Duodenal mucosa (tissue), 2 donors: ENCODE measurements around the gene HIPK2.

Experiments
- H3K27ac ChIP-seq: one replicate; pipeline ENCODE4 v1.7.0; 2013; ENCODE audit warnings: low read depth, low read length
- H3K27me3 ChIP-seq, 2 donors: one replicate each; pipeline ENCODE4 v1.7.0; 2013; ENCODE audit warnings: low read length in 2 of 2, control low read depth in 1 of 2; ENCODE audit not compliant: insufficient read depth in 2 of 2, control insufficient read depth in 1 of 2
- H3K36me3 ChIP-seq, 2 donors: one replicate each; pipeline ENCODE4 v1.7.0; 2013; ENCODE audit warnings: low read length in 2 of 2, control low read depth in 1 of 2; ENCODE audit not compliant: insufficient read depth in 2 of 2, control insufficient read depth in 1 of 2
- H3K4me1 ChIP-seq, 2 donors: one replicate each; pipeline ENCODE4 v1.7.0; 2013; ENCODE audit warnings: low read length in 2 of 2, control low read depth in 1 of 2; ENCODE audit not compliant: insufficient read depth in 2 of 2, control insufficient read depth in 1 of 2
- H3K4me3 ChIP-seq, 2 donors: one replicate each; pipeline ENCODE4 v1.7.0; 2013; ENCODE audit warnings: low read length in 2 of 2, low read depth in 1 of 2
- H3K9ac ChIP-seq, 2 donors: one replicate each; pipeline ENCODE4 v1.7.0; 2013; ENCODE audit warnings: low read length in 2 of 2, low read depth in 1 of 2
- H3K9me3 ChIP-seq, 2 donors: one replicate each; pipeline ENCODE4 v1.7.0; 2013; ENCODE audit warnings: low read length in 2 of 2, control low read depth in 1 of 2; ENCODE audit not compliant: control insufficient read depth in 1 of 2

Gene HIPK2

DNA sequence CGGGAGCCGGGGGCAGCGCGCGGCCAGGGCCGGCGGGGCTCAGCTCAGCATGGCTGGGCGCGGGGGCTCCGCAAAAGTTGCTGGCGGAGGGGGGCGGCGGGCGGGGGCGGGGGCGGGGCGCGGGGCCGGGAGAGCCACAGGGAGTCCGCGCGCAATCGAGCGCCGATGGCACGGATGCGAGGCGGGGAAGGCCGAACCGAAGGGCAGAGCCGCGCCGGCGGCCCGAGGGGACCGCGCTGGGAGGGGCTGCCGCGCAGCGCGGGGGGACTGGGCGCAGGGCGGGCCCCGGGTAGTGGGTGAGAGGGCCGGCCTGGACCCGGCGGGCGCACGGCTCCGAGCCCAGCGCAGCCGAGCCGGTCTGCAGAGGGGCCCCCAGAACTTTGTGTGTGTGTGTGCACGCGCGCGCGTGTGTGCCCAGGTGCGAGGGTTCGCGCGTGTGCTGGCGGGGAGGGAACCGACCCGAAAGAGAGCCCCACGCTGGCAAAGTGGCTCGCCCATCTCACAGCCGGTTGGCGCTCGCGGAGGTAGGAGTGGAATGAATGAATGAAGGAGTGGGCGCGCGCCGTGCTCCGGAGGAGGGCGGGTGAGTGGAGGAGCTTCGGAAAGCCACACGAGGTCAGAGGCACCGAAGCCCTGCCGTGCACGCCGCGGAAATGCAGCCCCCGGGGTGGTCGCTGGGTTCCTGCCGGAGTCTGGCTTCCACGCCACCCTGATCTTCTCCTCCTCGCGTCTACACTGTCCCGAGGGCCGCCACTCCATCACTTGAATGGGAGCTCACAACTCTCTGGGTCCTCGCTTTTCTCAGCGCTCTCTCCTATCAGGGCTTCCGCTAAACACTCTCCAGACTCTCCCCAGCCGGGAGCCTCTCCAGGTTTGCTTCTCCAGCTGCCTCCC, at the start of gene HIPK2:
Gene HIPK2 (minus strand): TSS at position 51 of the 894 bp plus-strand sequence. CDS start 375 bp downstream, outside the sequence.
- Histone ChIP-seq H3K27ac (peak within 1 kb of the TSS; percentile 88), H3K27me3 (no peaks in the 10 kb centered on the region), H3K4me3 (peak within 1 kb of the TSS; percentile 91 to 92), H3K4me1 (peaks cover 24 to 36% of the 10 kb centered on the region in 2 donors), H3K9ac (peak within 1 kb of the TSS; percentile 89 to 91), H3K9me3 (no peaks in the 10 kb centered on the region), H3K36me3 (peaks cover 0 to 5% of the 10 kb centered on the region in 2 donors)

DNA sequence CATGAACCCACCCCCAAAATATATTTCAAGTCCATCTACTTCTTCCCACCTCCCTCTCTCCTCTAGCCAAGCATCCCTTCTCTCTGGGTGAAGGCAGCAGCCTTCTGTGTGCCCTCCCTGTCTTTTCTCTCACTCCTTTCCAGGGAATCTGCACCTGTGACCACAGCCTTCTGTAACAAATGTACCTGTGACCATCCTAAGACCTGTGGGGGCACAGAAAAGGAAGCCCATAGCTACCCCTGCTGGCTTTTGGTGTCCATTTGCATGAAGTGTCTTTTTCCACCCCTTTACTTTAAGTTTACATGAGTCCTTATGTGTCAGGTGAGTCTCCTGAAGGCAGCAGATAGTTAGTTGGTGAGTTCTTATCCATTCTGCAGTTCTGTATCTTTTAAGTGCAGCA, 49.2 kb upstream of the HIPK2 start:
- no peak overlapping the region for H3K27ac ChIP-seq
- no peak overlapping the region for H3K4me3 ChIP-seq
- H3K36me3 ChIP-seq, result no peaks in the 10 kb centered on the region
- H3K27me3 ChIP-seq, result peaks cover 0 to 3% of the 10 kb centered on the region in 2 donors
- peaks cover 18 to 22% of the 10 kb centered on the region in 2 donors for H3K4me1 ChIP-seq
- H3K9ac ChIP-seq, result no peak overlapping the region
- no peaks in the 10 kb centered on the region for H3K9me3 ChIP-seq

DNA sequence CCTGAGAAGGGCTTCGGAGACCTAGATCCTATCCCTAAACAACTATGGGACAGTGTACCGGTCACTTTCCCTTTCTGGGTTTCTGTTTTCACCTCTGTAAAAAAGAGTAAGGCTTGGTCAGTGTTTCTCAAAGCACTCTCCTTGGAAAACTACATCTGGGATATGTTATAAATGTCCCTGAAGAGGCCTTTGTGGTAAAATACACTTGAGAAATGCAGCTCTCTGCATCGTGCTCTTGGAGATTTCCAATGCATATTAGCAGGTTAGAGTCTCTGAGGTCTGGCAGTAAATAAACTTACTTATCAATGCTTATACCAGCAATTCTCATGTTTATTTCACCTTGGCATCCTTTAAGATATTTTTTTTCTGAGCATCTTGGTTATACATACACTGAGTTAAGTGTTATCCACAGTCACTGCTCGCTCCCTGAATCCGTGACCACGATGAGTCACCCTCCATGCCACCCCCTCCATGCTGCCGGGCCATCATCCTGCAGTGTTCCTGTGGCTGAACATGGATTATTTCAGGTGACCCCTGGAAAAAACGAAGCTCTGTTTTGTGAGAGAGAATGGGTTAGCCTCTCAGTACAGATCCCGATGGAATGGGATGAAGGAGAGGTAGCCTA, 48.0 kb upstream of the HIPK2 start:
- Histone ChIP-seq H3K27me3 (peaks cover 0 to 5% of the 10 kb centered on the region in 2 donors), H3K9ac (no peak overlapping the region), H3K4me1 (peaks cover 16 to 18% of the 10 kb centered on the region in 2 donors), H3K36me3 (no peaks in the 10 kb centered on the region), H3K27ac (no peak overlapping the region), H3K9me3 (no peaks in the 10 kb centered on the region), H3K4me3 (no peak overlapping the region)

DNA sequence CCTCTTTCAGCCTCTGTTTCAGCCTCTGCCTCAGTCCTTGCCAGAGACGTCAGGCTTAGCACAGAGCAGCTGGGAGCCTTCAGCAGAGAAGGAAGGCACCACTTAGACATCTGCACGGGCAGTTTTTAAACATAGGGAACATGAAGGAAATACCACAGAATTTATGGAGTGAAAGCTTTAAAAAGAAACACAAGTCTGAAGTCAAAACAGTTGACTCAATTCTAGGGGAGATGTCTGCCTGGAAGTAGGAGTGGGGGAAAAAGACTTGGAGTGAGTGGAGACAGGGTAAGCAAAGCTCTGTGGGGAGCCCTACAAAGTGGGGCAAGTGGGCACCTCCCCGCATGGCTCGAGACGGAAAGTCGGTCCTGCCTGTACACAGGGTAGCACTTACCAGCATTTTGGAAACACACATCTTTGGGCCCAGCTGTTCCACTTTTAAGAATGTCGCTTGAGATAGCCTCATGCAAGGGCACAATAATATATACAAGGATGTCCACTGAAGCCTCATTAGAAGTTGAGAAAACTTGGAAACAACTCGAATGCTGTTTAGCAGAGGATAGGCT, 46.2 kb upstream of the HIPK2 start:
- Histone ChIP-seq H3K27ac (no peak overlapping the region), H3K36me3 (no peaks in the 10 kb centered on the region), H3K27me3 (peaks cover 0 to 5% of the 10 kb centered on the region in 2 donors), H3K9ac (no peak overlapping the region), H3K4me1 (peaks cover 6% of the 10 kb centered on the region in 2 donors), H3K4me3 (no peak overlapping the region), H3K9me3 (no peaks in the 10 kb centered on the region)

DNA sequence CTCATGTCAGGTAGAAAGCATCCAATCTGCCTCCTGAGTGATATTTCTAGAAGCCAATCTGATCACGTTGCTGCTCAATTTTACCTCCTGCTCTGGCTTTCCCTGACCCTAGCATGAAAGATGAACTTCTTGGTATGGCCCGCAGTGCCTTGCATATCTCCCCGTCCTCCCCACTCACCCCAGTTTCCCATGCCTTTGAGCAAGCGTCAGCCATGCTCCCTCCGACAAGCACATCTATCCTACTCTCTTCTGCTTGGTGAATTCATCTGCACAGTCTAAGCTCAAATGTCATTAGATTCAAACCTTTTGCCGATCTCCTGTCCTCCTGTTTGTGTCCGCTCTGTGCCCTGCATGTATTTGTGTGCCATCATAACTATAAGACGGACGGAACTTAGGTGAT, 45.1 kb upstream of the HIPK2 start:
- H3K9me3 ChIP-seq, result no peaks in the 10 kb centered on the region
- H3K4me3 ChIP-seq, result no peak overlapping the region
- H3K27ac ChIP-seq, result no peak overlapping the region
- no peak overlapping the region for H3K9ac ChIP-seq
- peaks cover 0 to 5% of the 10 kb centered on the region in 2 donors for H3K27me3 ChIP-seq
- no peaks in the 10 kb centered on the region for H3K36me3 ChIP-seq
- H3K4me1 ChIP-seq, result peaks cover 7 to 10% of the 10 kb centered on the region in 2 donors

DNA sequence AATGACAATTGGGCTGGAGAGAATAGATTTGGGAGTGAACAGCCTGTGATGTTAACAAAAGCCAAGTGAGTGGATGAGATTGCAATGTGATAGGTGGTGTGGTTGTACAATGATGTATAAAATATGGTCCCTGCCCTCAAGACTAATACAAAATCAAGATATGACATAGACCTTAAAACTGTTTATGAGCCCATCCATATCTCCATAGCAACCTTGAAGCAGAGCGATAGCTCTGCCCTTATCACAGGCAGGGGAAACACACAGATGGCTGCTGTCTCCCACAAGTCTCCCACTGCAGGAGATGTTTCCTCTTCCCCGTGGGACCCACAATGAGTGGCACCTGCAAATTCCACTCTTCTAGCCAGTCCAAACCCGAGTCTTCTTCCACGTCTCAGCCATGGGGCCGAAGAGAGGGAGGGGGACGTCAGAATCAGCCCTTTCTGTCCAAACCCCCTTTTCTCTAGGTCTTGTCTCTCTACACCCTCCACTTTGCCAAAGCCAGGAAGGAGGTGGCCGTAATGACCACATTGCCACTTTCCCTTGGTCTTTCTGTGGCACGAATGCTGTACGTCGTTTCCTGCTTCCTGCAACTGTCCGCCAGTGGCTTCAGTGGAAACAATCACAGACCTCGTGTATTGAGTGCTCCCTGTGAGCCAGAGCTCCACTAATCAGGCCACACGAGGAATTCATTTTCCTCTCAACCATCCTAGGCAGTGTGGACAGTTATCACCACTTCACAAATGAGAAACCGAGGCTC, 43.7 kb upstream of the HIPK2 start:
- Histone ChIP-seq H3K27ac (no peak overlapping the region), H3K36me3 (no peaks in the 10 kb centered on the region), H3K27me3 (peaks cover 0 to 3% of the 10 kb centered on the region in 2 donors)

DNA sequence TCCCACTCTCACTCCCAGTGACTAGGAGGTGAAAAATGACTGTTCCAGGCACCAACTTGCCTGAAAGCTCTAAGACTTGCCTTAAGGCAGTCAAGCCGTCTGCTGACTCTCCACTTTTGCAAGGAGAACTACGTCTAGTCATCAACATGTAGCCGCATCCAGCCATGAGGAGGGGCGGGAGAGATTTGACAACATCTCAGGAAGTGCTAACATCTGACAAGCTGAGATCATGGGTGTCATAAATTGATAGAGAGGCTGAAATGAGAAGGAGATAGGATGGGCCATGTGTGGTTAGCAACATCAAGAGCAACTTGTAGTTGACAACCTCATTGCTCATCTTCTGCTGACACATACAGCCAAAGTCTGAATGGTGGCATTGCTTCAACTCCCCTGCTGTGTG, 42.3 kb upstream of the HIPK2 start:
- H3K4me1 ChIP-seq, result peaks cover 15 to 16% of the 10 kb centered on the region in 2 donors
- no peak overlapping the region for H3K4me3 ChIP-seq
- H3K27ac ChIP-seq, result no peak overlapping the region
- H3K36me3 ChIP-seq, result no peaks in the 10 kb centered on the region
- H3K27me3 ChIP-seq, result peaks cover 0 to 2% of the 10 kb centered on the region in 2 donors
- H3K9me3 ChIP-seq, result no peaks in the 10 kb centered on the region
- no peak overlapping the region for H3K9ac ChIP-seq

More for the DNA sequence above, 43.7 kb upstream of the HIPK2 start:
- Histone ChIP-seq H3K9ac (no peak overlapping the region), H3K9me3 (no peaks in the 10 kb centered on the region), H3K4me3 (no peak overlapping the region), H3K4me1 (peaks cover 16 to 19% of the 10 kb centered on the region in 2 donors)

DNA sequence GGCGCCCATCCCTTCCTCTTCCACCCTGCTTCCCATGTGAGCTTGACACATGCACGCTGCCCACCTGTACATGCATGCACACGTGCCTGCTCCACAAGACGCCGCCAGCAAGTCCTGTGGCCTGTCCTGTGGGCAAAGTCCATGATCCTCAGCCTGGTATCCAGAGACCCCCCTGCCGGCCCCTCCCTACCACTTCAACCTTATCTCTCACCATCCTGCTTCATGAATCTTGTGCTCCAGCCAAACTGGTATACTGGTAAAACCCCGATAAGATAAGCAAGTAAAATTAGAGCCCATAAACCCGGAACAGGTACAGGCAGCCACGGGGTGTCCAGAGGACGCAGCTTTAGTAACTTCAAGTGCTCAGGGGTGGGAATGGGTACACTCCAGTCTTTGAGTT, 39.5 kb upstream of the HIPK2 start:
- peaks cover 15 to 16% of the 10 kb centered on the region in 2 donors for H3K4me1 ChIP-seq
- H3K36me3 ChIP-seq, result no peaks in the 10 kb centered on the region
- no peak overlapping the region for H3K9ac ChIP-seq
- peaks cover 0 to 2% of the 10 kb centered on the region in 2 donors for H3K27me3 ChIP-seq
- no peaks in the 10 kb centered on the region for H3K9me3 ChIP-seq
- H3K4me3 ChIP-seq, result no peak overlapping the region
- no peak overlapping the region for H3K27ac ChIP-seq

DNA sequence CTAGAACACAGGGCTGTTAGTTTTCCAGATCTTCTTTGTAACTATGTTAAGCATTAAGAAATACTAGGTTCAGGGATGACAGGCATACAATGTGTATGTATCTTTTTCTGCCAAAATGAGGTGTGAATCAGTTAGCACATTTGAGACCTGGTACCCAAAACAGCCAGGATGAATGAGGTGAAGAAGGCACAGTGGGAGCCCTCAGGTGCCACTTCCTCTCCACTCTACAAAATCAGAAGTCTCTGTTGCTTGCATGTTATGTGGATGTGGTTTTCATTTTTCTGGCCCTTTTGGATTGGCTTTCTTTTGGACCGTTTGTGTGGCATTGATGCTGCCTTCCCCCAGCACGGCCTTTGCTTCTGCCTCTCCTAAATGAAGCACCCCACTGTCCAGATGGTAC, 35.9 kb upstream of the HIPK2 start:
- no peak overlapping the region for H3K4me3 ChIP-seq
- no peaks in the 10 kb centered on the region for H3K27me3 ChIP-seq
- H3K9me3 ChIP-seq, result no peaks in the 10 kb centered on the region
- H3K36me3 ChIP-seq, result no peaks in the 10 kb centered on the region
- peaks cover 16 to 18% of the 10 kb centered on the region in 2 donors for H3K4me1 ChIP-seq
- no peak overlapping the region for H3K9ac ChIP-seq
- H3K27ac ChIP-seq, result no peak overlapping the region
